Mucosa of rectum (tissue), 2 donors: ENCODE results near the gene VWF.

Experiments used
- H3K27ac ChIP-seq, 2 donors: one replicate each; pipeline ENCODE4 v1.7.0; 2013; ENCODE audit warnings: inconsistent platforms in 2 of 2, low read depth in 2 of 2, low read length in 2 of 2
- H3K27me3 ChIP-seq, 2 donors: one replicate each; pipeline ENCODE4 v1.7.0; 2013; ENCODE audit warnings: low read length in 2 of 2; ENCODE audit not compliant: control insufficient read depth in 2 of 2, insufficient read depth in 2 of 2
- H3K36me3 ChIP-seq, 2 donors: one replicate each; pipeline ENCODE4 v1.7.0; 2013; ENCODE audit warnings: low read length in 2 of 2; ENCODE audit not compliant: control insufficient read depth in 2 of 2, insufficient read depth in 2 of 2
- H3K4me1 ChIP-seq, 2 donors: one replicate each; pipeline ENCODE4 v1.7.0; 2013; ENCODE audit warnings: low read length in 2 of 2, mild to moderate bottlenecking in 1 of 2; ENCODE audit not compliant: control insufficient read depth in 2 of 2, insufficient read depth in 2 of 2
- H3K4me3 ChIP-seq, 2 donors: one replicate each; pipeline ENCODE4 v1.7.0; 2013; ENCODE audit warnings: low read length in 2 of 2
- H3K9ac ChIP-seq, 2 donors: one replicate each; pipeline ENCODE4 v1.7.0; 2013; ENCODE audit warnings: low read length in 2 of 2, low read depth in 1 of 2, mild to moderate bottlenecking in 1 of 2
- H3K9me3 ChIP-seq, 2 donors: one replicate each; pipeline ENCODE4 v1.7.0; 2013; ENCODE audit warnings: low read length in 2 of 2; ENCODE audit not compliant: control insufficient read depth in 2 of 2
- donor health status: healthy.
- donor health status: Normal muscosa, but diverticular disease.

Gene VWF

GRCh38 chr12:5900076-5900475, 224.4 kb downstream of the VWF start:
- Histone ChIP-seq H3K9ac (no peak overlapping the region), H3K9me3 (no peaks in the 10 kb centered on the region), H3K36me3 (no peaks in the 10 kb centered on the region), H3K4me1 (no peaks in the 10 kb centered on the region), H3K27me3 (no peaks in the 10 kb centered on the region), H3K27ac (no peak overlapping the region), H3K4me3 (no peak overlapping the region)

- no peak overlapping the region for H3K27ac ChIP-seq
- H3K9ac ChIP-seq, result no peak overlapping the region
- no peaks in the 10 kb centered on the region for H3K36me3 ChIP-seq
- H3K27me3 ChIP-seq, result no peaks in the 10 kb centered on the region
- no peak overlapping the region for H3K4me3 ChIP-seq
- H3K4me1 ChIP-seq, result no peaks in the 10 kb centered on the region
- no peaks in the 10 kb centered on the region for H3K9me3 ChIP-seq
These were observed 224.8 kb downstream of the VWF start for GRCh38 chr12:5899675-5900074.

GRCh38 chr12:5898874-5899273, 225.6 kb downstream of the VWF start:
- Histone ChIP-seq H3K27ac (no peak overlapping the region), H3K9me3 (no peaks in the 10 kb centered on the region), H3K4me1 (no peaks in the 10 kb centered on the region), H3K4me3 (no peak overlapping the region), H3K27me3 (no peaks in the 10 kb centered on the region), H3K36me3 (no peaks in the 10 kb centered on the region), H3K9ac (no peak overlapping the region)
